AG04449 (cell line): ENCODE results near the gene FAAP100.

Experiments used
- CTCF ChIA-PET: fragments of 350-600 bp; formaldehyde crosslinking; extraction: SDS; loops from one replicate; lab custom pipeline; 2021; ENCODE audit warnings: antibody characterized with exemption; lab: Yijun Ruan, JAX
- POLR2A ChIA-PET: fragments of 400-600, 350-600 bp; formaldehyde crosslinking; extraction: SDS; loops from one replicate; lab custom pipeline; 2020; ENCODE audit warnings: antibody characterized with exemption, inconsistent platforms; lab: Yijun Ruan, JAX
- DNase-seq: peaks from one replicate; pipeline ENCODE4 v3.0.0-alpha.2; 2010; ENCODE audit warnings: low read depth, low spot score
- H3K4me3 ChIP-seq: 2 replicates; pipeline ENCODE4 v1.5.1; 2011; ENCODE audit warnings: low read depth, mild to moderate bottlenecking, control low read depth, low read length
- CTCF ChIP-seq: IDR thresholded peaks from one replicate; pipeline ENCODE4 v1.5.1; 2011; ENCODE audit warnings: mild to moderate bottlenecking, moderate library complexity, low read length, control low read depth, inconsistent platforms; ENCODE audit not compliant: insufficient read depth; ENCODE audit errors: missing control alignments

FAAP100 gene

DNA sequence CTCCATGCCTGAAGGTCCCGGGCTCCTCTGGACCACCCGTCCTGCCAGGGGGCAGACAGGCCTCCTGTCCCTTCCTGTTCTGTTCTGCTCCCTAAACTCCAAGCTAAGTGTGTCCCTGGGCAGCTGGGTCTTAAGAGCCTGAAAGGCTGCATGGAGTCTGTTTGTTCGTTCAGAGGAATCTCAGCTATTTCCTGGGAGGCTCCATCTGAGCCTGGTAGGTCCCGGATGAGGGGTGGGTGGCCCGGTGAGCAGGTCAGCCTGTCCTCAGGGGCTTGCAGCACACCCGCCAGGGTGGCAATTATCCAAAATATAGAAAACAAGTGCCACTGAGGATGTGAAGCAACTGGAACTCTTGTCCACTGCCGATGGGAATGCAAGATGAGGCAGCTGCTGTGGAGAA is 52.1 kb downstream of the FAAP100 start:
- TF ChIP-seq CTCF, result no peak
- no peak for DNase-seq
- POLR2A ChIA-PET, result interaction anchor here (0.9 to 1.9 kb wide), 3 partner anchors 9 to 11 kb away, joined by 3 to 8 read pairs (median 5); no protein-coding TSS in a partner anchor
- no peak overlapping the region for H3K4me3 ChIP-seq
- CTCF ChIA-PET, result interaction anchor here (0.6 to 2.4 kb wide), 3 partner anchors 15 to 247 kb away, joined by 3 to 8 read pairs (median 4); no protein-coding TSS in a partner anchor

- no peak for TF ChIP-seq CTCF
- POLR2A ChIA-PET, result interaction anchor here (0.8 to 1.9 kb wide), 4 partner anchors 8 to 11 kb away, joined by 3 to 8 read pairs (median 4); no protein-coding TSS in a partner anchor
- DNase-seq, result no peak
These were observed 52.6 kb downstream of the FAAP100 start for GRCh38 chr17:81499601-81499970.

GRCh38 chr17:81498953-81499600 is 53.1 kb downstream of the FAAP100 start:
- POLR2A ChIA-PET, result interaction anchor here (0.8 to 1.8 kb wide), 2 partner anchors 8 to 10 kb away, joined by 3 to 8 read pairs; no protein-coding TSS in a partner anchor
- TF ChIP-seq CTCF, result no peak
- H3K4me3 ChIP-seq, result no peak overlapping the region
- no peak for DNase-seq
- CTCF ChIA-PET, result interaction anchor here (0.7 to 2.4 kb wide), 8 partner anchors 14 to 356 kb away, joined by 3 to 10 read pairs (median 4); no protein-coding TSS in a partner anchor

More at GRCh38 chr17:81499601-81499970, 52.6 kb downstream of the FAAP100 start:
- CTCF ChIA-PET, result interaction anchor here (0.6 to 2.4 kb wide), 5 partner anchors 15 to 357 kb away, joined by 3 to 8 read pairs (median 3); no protein-coding TSS in a partner anchor
- no peak overlapping the region for H3K4me3 ChIP-seq

- TF ChIP-seq CTCF, result no peak
- ChIA-PET CTCF (interaction anchor here (1.1 to 1.2 kb wide), 2 partner anchors 10 to 242 kb away, joined by 4 to 5 read pairs; no protein-coding TSS in a partner anchor), POLR2A (no interaction called here)
- no peak overlapping the region for H3K4me3 ChIP-seq
- no peak for DNase-seq
These were observed 57.4 kb downstream of the FAAP100 start for GRCh38 chr17:81494626-81495377.

- ChIA-PET CTCF (interaction anchor here (1.1 to 1.4 kb wide), 3 partner anchors 9 to 240 kb away, joined by 3 to 5 read pairs (median 4); no protein-coding TSS in a partner anchor), POLR2A (no interaction called here)
- DNase-seq, result no peak
- H3K4me3 ChIP-seq, result no peak overlapping the region
- TF ChIP-seq CTCF, result no peak
These were observed 58.7 kb downstream of the FAAP100 start for GRCh38 chr17:81493198-81494038.
